HG03354 (cell line): ENCODE data around the gene IGSF9B.

Experiments used
- ATAC-seq: cut with Tn5 transposase; IDR thresholded peaks from one replicate; pipeline ENCODE4 v1.9.1; 2021; ENCODE audit warnings: mild to moderate bottlenecking; ENCODE audit not compliant: unreplicated experiment, poor library complexity, severe bottlenecking

Gene IGSF9B

DNA sequence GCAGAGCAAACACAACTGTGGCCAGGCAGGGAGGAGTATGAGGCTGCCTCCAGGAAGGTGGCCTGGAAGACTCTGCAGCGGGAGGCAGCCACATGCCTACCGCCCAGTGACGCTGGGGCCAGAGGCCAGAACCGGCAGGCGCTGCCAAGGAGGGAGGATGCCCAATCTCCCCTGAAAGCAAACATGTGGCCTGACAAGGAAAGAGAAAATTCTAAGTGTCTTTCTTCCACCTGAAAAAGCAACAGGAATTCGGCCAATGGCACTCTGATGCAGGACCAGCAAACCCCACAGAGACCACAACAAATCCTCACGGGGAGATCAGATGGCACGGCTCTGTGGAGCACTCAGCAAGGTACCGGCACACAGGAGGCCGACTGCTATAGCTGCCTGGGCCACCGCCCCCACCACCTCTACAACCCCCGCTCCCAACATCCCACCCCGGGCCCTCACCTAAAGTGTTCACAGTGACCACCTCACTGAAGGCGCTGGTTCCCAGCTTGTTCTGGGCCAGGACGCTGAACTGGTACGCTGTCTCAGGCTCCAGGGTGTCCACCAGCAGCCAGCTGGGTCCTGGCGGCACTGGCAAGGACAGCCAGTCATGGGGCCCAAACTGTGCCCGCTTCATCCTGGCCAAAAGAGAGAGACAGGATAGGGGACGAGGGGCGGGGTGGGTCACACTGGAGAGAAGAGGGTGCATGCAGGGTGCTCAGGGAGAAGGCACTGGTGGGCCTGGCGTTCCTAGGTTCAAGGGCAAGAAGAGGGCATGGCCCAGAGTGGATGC, 30.1 kb downstream of the IGSF9B start:
- ATAC-seq: no peak

DNA sequence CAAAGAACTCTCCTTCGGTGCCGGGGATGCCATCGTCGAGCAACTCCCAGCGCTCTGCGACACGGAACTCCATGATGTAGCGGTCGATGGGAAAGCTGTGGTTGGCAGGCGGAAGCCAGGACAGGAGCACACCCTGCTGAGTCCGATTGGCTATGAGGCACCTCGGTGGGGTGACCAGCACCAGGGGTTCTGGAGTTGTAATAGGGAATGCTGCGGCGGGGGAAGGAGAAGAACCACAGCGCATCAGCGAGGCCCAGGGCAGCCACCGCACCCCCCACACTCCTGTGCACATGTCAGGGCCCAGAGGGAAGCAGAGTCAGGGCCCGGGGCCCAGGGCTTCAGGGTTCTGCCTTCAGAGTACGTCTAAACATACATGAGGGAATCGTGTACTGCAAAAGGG, 31.0 kb downstream of the IGSF9B start:
- ATAC-seq: no peak

GRCh38 chr11:133924661-133925060, 32.1 kb downstream of the IGSF9B start:
- ATAC-seq: no peak

DNA sequence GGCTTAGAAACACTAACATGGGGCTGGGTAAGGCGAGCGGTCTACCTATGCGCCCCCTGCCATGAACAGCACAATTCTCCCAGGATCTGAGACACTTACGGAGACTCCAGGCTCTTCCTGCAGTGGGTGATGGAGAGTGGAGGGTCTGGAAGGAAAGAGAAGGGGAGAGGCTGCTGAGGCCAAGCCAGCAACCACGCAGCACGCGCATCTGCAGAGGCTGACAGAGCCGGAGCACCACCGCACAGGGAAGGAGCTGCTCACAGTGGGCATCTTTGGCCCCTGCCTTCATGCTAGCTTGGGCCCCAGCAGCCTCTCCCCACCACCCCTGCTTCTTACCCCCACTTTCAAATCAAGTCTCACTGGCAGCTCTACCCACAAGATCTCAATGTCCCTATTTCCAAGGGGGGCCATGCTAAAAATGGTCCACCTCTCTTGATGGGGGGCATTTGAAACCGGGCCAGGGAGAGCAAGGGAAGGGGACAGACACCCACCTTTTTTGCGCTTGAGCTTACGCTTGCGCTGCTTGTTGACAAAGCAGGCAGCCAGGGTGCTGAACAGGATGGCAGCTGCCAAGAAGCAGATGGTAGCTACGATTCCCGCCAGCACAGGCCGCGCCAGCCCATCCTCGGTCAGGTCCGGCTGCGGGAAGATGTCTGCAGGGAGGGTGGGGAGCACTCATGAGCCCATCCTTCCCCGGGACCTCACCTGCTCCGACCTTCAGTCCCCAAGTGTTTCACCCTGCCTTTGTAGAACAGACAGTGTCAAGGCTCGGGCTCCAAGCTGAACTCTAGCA, 34.5 kb downstream of the IGSF9B start:
- no peak for ATAC-seq

- ATAC-seq: no peak
Observed at GRCh38 chr11:133921513-133921912, 35.3 kb downstream of the IGSF9B start.

DNA sequence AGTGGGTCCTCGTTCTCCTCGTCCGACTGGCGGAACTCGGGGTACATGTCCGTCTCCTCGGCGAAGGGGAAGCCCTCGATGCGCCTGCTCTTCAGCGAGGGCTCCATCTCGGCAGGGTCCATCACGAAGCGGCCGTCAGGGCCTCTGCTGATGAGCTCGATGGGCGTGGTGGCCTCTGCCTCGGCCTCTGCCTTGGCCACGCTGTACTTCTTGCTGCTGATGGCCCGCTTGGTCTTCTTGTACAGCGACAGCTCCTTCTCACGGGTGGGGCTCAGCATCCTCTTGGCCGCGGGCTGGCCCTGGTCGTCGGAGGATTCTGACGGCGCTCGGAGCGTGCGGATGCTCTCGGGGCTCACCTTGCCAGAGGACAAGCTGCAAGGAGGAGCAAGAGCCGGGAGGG, 35.7 kb downstream of the IGSF9B start:
- ATAC-seq: no peak

GRCh38 chr11:133920109-133920990, 36.4 kb downstream of the IGSF9B start:
- ATAC-seq: no peak

DNA sequence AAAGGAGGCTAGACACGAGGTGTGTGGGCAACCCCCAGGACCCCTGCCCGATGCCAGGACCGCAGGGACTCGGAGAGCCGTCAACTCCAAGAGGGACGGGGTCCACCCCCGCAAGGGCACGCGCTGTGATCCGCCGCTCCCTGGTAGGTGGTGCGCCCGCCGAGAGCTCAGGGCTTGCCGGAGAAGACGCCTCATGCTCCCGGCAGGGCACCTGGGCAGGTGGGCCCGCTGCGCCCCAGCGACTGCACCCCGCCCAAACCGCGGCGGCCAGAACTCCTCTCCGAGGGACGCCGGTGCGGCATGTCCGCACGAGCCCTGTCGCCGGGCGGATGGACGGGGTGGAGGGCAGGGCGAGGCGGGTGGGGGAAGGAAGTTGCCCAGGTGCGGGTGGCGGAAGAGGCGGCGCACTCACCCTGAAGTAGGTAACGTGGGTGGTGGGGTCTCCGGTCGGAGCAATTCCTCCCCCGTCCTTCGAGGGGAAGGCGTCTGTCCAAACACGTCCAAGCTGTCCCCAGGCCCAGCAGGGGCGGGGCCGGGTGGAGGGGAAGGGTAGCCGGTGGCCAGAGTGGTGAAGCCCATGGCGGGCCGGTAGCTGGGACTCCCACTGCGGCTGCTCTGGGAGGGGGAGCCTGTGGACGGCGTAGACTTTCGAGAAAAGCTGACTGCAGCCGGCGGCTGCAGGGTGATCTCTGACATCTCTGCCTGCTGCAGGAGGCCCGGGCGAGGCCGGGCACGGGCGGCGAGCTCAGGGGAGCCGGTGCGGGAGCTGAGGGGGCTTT, 37.2 kb downstream of the IGSF9B start:
- ATAC-seq: no peak

DNA sequence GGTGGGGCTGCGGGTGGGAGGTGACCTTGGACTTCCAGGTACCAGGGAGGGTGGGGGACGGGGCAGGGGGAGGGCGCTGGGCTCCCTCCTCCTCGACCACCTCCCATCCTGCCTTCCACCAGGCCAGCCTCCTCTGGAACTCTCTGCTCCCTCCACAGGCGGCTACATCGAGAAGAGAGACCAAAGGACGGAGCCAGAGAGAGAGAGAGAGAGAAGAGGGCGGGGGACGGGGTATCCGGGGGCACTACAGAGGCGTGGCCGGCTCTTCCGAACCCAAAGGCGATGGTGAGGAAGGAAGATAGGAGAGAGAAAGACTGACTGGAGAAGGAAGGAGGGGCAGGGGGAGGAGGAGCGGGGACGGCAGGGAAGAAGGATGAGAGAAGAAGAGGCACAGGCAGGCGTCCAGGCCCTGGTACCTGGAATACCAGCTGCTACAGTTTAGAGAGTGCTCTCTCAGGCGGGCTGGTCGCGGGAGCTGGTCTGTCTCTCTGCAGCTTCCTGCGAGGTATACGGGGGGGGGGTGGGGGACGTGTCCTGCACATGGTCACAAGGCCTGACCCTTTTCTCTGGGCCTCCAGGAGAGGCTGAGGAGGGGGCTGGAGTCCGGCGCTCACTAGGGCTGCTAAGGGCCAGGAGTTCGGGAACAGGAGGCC, 38.0 kb downstream of the IGSF9B start:
- ATAC-seq: no peak

- ATAC-seq: no peak
Observed at GRCh38 chr11:133917921-133918607, 38.7 kb downstream of the IGSF9B start.

DNA sequence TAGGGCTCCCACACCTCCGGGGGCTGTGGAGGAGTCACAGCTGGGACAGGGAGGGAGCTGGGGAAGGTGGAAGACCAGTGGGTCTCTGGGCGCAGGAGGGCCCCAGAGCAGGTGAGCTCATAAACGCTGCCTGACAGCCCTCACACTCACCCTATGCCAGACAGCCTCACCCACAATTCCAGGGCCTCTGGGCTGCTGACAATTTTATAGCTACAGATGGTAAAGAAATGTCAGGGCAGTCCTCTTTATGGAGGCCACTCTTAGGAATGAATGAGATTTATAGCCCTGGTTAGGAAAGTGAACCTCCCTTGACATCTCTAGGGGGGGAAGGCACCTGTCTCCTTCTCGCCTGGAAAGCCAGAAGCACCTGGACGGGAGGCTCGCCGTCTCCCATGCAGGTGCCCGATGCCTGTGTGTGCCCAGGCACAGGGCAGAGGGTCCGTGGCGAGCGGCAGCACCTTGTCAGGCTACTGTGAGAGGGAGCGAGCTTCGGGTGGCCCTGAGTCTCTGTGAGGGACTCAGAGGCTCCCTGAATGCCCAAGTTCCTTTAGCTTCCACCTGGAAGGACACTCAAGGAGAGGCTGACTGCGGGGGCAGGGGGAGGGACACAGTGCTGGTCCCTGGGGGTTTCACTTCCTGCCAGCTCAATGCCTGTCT, 39.9 kb downstream of the IGSF9B start:
- ATAC-seq: no peak

GRCh38 chr11:133913761-133914160, 43.0 kb downstream of the IGSF9B start:
- ATAC-seq: no peak

GRCh38 chr11:133911171-133911570, 45.6 kb downstream of the IGSF9B start:
- peak; percentile 62 for ATAC-seq

DNA sequence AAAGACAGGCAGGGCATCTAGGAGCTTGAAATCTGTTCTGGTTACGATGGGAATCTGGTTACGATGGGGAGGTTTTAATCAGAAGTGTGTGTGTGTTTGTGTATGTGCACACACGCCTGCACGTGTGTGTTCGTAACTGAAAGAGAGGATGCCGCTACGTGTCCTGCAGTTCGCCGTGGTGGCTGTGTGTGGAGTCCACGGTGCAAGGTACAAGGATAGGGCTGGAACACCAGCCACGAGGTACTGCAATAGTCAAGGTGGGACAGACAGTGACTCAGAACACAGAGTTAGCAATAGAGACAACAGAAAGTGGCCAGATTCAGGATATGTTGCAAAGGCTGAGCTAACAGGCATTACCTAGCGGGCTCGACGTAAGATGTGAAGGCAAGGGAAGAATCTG, 46.7 kb downstream of the IGSF9B start:
- no peak for ATAC-seq

GRCh38 chr11:133908827-133909226, 47.9 kb downstream of the IGSF9B start:
- ATAC-seq: no peak

GRCh38 chr11:133907841-133908241, 48.9 kb downstream of the IGSF9B start:
- no peak for ATAC-seq

DNA sequence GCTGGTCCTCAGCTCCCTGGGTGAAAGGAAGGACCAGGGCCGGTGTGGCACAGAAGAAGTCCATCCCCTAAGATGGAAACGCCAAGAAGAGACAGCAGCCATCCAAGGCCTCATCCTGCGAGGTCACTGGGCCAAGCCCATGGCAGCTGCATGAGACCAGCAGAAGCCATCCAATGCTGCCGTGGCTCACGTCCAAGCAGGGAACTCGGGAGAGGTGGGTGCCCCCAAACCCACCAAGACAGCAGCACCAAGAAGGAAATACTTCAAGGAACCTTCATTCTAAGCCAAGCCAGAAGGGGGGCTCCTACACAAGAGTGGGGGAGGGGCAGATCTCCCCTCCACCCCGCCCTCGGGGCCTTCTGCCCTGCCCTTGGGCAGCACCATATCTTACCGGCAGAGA, 49.6 kb downstream of the IGSF9B start:
- no peak for ATAC-seq

DNA sequence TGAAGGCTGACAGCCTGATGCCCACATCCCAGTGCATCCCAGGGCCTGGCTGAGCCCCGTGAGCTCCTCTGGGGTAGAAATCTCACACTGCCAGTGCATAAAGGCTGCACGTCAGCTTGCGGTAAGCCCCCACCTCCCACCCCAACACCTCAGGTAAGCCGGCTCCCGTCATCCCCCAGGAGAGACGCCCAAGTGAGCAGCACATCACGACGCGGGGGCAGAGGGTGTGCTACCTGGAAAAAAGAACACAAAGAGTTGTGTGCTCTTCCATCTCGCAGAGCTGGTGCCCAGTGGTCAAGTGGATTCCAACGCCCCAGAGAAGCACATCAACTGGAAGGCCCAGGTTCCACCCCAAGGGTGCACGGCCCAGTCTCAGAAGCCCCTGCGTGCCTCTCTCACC, 50.0 kb downstream of the IGSF9B start:
- no peak for ATAC-seq
